GM12875 (cell line): ENCODE measurements around the gene LIF.
"Not testable (repeated sequence)": the region's sequence is repeated elsewhere in the genome, so short reads cannot be mapped to it uniquely, and the experiment has no call there.

ENCODE experiments used
- H3K4me3 ChIP-seq: one replicate; pipeline ENCODE4 v1.5.1; 2011; ENCODE audit warnings: low read depth, low read length, control low read depth
- TF ChIP-seq, protein P1 (sequence below): IDR thresholded peaks from 2 replicates; pipeline ENCODE4 v1.5.1; 2011; ENCODE audit warnings: low read depth, mild to moderate bottlenecking, control low read depth, inconsistent platforms, low read length, moderate library complexity, borderline replicate concordance; ENCODE audit not compliant: insufficient read depth

Gene LIF

GRCh38 chr22:30217698-30218560 lies 28.6 kb downstream of the LIF start:
- no peak overlapping the region for H3K4me3 ChIP-seq
- TF ChIP-seq, protein P1, sequence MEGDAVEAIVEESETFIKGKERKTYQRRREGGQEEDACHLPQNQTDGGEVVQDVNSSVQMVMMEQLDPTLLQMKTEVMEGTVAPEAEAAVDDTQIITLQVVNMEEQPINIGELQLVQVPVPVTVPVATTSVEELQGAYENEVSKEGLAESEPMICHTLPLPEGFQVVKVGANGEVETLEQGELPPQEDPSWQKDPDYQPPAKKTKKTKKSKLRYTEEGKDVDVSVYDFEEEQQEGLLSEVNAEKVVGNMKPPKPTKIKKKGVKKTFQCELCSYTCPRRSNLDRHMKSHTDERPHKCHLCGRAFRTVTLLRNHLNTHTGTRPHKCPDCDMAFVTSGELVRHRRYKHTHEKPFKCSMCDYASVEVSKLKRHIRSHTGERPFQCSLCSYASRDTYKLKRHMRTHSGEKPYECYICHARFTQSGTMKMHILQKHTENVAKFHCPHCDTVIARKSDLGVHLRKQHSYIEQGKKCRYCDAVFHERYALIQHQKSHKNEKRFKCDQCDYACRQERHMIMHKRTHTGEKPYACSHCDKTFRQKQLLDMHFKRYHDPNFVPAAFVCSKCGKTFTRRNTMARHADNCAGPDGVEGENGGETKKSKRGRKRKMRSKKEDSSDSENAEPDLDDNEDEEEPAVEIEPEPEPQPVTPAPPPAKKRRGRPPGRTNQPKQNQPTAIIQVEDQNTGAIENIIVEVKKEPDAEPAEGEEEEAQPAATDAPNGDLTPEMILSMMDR: no peak

- no peak overlapping the region for H3K4me3 ChIP-seq
- TF ChIP-seq, protein P1: no peak
Measured at GRCh38 chr22:30216710-30217109, 29.8 kb downstream of the LIF start.

DNA sequence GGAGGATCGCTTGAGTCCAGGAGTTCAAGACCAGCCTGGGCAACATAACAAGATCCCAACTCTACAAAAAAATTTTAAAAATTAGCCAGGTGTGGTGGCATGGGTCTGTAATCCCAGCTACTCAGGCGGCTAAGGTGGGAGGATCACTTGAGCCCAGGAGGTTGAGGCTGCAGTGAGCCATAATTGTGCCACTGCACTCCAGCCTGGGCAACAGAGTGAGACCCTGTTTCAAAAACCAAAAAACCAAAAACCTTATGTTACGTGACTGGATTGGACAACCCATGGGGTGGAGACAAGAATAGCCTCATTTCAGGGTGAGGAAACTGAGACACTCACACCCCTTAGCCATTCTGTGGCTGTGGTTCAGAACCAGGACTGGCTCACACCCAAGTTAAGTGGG lies 30.3 kb downstream of the LIF start:
- not testable (repeated sequence) for H3K4me3 ChIP-seq

DNA sequence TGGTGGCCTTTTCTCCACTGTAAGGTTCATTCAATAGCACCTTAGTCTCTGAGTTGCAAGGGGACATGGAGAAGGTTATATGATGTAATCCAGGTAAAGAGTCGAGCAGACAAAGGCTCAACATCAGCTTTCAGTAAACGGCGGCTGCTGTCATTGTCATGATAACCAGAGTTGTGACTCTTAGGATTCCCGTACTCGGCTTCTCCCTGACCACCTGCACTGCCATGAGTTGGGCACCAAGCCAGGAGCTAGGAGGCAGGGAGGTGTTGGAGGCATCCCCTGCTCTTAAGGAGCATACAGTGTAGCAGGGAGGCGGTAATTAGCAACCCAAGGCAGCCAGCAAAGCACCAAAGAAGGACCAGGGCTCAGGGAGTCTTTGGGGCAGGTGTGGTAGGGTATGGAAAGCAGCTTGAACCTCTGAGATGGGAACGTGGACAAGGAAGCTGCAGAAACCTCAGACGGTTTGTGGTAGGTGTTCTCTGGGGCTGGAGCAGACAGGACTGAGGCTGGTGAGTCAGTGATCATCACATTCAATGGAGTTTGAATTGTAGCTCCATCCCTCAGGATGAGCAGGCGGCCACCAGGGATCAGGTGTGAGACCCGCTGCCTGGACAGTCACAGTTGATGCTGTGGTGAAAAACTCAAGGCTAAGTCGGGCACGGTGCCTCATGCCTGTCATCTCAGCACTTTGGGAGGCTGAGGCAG lies 31.7 kb downstream of the LIF start:
- TF ChIP-seq, protein P1: no peak
- H3K4me3 ChIP-seq: no peak overlapping the region

- TF ChIP-seq, protein P1: no peak
- H3K4me3 ChIP-seq: no peak overlapping the region
Measured at GRCh38 chr22:30212996-30213441, 33.5 kb downstream of the LIF start.

DNA sequence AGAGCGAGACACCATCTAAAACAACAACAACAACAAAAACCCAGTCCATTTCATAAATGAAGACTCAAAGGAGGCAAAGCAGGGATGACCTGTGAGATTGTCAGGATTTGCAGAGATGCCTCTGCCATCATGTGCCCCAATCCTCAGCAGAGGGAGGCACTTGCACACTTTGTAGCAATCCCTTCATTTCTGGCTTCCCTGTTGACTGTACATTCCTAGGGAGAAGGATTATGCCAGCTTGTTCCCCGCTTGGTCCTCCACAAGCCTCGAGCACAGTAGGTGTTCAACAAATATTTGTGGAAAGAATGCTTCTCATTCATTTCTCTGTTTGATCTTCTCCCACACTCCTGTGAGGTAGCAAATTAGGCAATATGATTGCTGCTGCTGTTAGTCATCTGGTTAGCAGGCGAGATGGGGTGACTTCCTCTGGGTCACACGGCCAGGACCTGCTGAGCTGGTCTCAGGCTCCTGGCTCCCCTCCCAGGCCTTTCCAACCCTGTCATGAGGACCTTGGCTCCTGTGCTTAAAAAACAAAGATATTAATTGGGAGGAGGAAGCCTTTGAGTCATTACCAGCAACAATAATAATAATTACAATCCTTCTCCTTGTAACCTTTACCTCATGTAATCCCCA lies 34.1 kb downstream of the LIF start:
- TF ChIP-seq, protein P1: no peak
- H3K4me3 ChIP-seq: no peak overlapping the region

DNA sequence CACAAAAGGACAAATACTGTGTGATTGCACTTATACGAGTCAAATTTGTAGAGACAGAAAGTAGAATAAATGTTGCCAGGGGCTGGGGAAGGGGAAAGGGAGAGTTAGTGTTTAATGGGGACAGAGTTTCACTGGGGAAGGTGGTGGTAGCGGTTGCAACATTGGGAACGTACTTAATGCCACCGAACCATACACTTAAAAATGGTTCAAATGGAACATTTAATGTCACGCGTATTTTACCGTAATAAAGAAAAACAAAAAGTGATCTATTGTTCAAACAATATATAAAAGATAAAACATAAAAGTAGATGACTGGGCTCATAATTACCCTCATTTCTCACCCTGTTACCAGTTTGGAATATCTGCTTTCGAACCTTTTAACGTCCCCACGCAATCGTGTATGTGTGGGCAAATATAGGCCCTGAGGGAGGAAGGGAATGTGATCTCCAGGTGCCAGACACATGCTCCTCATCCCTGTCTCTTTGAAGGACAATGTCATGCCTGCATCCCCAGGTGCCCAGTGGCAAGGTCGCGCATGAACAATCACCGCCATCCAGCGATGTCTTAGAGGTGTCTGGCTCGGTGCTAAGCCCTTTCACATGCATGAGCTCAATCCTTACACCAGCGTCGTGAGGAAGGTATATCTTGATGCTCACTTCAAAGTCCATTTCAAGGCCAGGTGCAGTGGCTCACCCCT lies 35.3 kb downstream of the LIF start:
- TF ChIP-seq, protein P1: no peak
- no peak overlapping the region for H3K4me3 ChIP-seq
